Parathyroid adenoma (tissue), 2 donors: ENCODE measurements around the gene NCOR2.

Experiments
- H2AFZ ChIP-seq: fragments of 300-600 bp; sonication (generic); one replicate; pipeline ENCODE4 v1.7.0; 2017; ENCODE audit warnings: antibody characterized with exemption, mild to moderate bottlenecking
- H3K27ac ChIP-seq: fragments of 300-600 bp; sonication (generic); one replicate; pipeline ENCODE4 v1.7.0; 2017
- H3K27me3 ChIP-seq: fragments of 300-600 bp; sonication (generic); one replicate; pipeline ENCODE4 v1.7.0; 2017; ENCODE audit warnings: low read length; ENCODE audit not compliant: control insufficient read depth, insufficient read depth
- H3K36me3 ChIP-seq: fragments of 300-600 bp; sonication (generic); one replicate; pipeline ENCODE4 v1.7.0; 2017; ENCODE audit warnings: low read length; ENCODE audit not compliant: control insufficient read depth, insufficient read depth
- H3K4me1 ChIP-seq: fragments of 300-600 bp; sonication (generic); one replicate; pipeline ENCODE4 v1.7.0; 2017; ENCODE audit warnings: control low read depth
- H3K4me2 ChIP-seq: fragments of 300-600 bp; sonication (generic); one replicate; pipeline ENCODE4 v1.7.0; 2017; ENCODE audit warnings: low read length
- H3K4me3 ChIP-seq: fragments of 300-600 bp; sonication (generic); one replicate; pipeline ENCODE4 v1.7.0; 2017; ENCODE audit warnings: low read depth, low read length
- H3K79me2 ChIP-seq: fragments of 300-600 bp; sonication (generic); one replicate; pipeline ENCODE4 v1.7.0; 2017; ENCODE audit warnings: control low read depth
- H3K9ac ChIP-seq: fragments of 300-600 bp; sonication (generic); one replicate; pipeline ENCODE4 v1.7.0; 2017; ENCODE audit warnings: mild to moderate bottlenecking
- H3K9me3 ChIP-seq: fragments of 300-600 bp; sonication (generic); one replicate; pipeline ENCODE4 v1.7.0; 2017; ENCODE audit warnings: low read length; ENCODE audit not compliant: control insufficient read depth
- TF ChIP-seq, protein P1 (sequence below): fragments of 300-600 bp; sonication (generic); IDR thresholded peaks from one replicate; pipeline ENCODE4 v1.7.0; 2017; ENCODE audit warnings: antibody characterized with exemption, mild to moderate bottlenecking
- donor health status: primary hyperparathyroidism.

The NCOR2 gene

DNA sequence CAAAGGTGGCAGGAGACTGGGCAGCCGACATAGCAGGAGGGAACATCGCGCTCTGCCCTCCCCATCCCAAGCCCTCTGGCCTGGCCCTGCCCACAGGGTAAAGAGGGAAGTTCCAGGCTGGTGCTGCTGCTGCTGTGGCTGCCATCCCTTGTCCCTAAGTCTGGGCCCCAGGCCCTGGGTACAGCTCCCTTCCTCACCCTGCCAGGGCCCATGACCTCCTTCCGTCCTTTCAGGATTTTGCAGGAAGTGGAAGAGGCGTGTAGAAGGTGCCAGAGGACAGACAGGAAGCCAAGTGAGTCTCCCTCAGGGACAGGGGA is 14.7 kb upstream of the NCOR2 start:
- Histone ChIP-seq H3K27ac (no peak overlapping the region), H3K79me2 (no peaks in the 10 kb centered on the region), H3K9me3 (no peaks in the 10 kb centered on the region), H3K4me3 (no peak overlapping the region), H3K36me3 (no peaks in the 10 kb centered on the region), H3K4me2 (no peak overlapping the region), H3K27me3 (no peaks in the 10 kb centered on the region), H2AFZ (no peak overlapping the region), H3K4me1 (no peaks in the 10 kb centered on the region), H3K9ac (no peak overlapping the region)
- TF ChIP-seq, protein P1, sequence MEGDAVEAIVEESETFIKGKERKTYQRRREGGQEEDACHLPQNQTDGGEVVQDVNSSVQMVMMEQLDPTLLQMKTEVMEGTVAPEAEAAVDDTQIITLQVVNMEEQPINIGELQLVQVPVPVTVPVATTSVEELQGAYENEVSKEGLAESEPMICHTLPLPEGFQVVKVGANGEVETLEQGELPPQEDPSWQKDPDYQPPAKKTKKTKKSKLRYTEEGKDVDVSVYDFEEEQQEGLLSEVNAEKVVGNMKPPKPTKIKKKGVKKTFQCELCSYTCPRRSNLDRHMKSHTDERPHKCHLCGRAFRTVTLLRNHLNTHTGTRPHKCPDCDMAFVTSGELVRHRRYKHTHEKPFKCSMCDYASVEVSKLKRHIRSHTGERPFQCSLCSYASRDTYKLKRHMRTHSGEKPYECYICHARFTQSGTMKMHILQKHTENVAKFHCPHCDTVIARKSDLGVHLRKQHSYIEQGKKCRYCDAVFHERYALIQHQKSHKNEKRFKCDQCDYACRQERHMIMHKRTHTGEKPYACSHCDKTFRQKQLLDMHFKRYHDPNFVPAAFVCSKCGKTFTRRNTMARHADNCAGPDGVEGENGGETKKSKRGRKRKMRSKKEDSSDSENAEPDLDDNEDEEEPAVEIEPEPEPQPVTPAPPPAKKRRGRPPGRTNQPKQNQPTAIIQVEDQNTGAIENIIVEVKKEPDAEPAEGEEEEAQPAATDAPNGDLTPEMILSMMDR: no peak

DNA sequence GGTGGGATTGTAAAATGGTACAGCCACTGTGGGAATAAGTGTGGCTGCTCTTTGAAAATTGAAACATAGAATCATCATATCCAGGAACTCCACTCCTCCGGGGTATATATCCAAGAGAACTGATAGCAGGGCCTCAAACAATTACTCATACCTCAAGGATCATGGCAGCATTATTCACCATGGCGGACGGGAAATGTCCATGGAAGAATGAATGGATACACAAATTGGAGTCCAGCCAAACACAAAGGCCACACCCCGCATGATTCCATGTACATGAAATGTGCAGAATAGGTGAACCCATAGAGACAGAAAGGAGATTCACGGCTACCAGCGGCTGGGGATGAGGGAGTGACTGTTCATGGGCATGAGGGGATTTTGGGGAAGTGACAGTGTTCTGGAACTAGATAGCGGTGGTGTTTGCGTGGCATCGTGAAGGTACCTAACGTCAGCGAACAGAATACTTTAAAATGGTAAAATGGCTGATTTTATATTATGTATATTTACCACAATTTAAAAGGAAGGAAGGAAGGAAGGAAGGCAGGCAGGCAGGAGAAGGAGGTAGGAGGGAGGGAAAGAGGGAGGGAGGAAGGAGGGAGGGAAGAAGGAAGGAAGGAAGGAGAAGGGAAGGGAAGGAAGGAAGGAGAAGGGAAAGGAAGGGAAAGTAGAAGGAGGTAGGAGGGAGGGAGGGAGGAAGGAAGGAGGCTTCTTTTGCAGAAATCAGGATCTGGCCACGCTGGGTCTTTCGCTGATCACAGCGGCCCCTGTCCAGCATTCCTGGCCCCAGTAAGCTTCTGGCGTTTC is 14.1 kb upstream of the NCOR2 start:
- H3K4me3 ChIP-seq: no peak overlapping the region
- no peak overlapping the region for H3K4me2 ChIP-seq
- no peaks in the 10 kb centered on the region for H3K4me1 ChIP-seq
- TF ChIP-seq, protein P1: no peak
- no peak overlapping the region for H3K9ac ChIP-seq
- no peak overlapping the region for H2AFZ ChIP-seq
- no peak overlapping the region for H3K27ac ChIP-seq
- no peaks in the 10 kb centered on the region for H3K36me3 ChIP-seq
- no peaks in the 10 kb centered on the region for H3K27me3 ChIP-seq
- no peaks in the 10 kb centered on the region for H3K79me2 ChIP-seq
- no peaks in the 10 kb centered on the region for H3K9me3 ChIP-seq

DNA sequence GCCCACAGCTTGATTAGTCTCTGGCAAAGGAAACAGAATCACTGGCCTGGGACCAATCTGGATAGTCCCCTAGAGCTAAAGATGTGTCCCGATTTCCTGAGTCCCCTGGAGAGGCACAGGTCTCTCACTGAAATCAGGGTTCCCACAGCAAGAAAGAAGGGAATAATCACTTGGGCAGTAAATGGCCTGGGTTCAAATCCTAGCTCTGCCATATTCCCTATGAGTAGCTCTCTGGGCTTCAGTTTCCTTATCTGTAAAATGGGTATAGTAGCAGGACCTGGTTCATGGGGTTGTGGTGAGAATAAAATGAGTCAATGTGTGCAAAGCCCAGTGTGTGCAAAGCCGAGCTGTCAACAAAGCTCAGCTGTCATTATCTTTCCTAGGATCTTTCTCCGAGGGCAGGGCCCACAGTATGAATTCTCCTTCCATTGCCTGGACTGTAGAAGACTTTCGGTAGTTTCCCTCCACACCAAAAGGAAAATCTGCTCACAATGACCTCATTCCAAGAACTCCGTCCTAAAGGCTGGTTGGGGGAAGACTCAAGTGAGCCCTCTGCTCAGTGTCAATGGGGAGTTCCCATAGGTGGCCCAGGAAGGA is 12.6 kb upstream of the NCOR2 start:
- no peaks in the 10 kb centered on the region for H3K36me3 ChIP-seq
- TF ChIP-seq, protein P1: no peak
- no peak overlapping the region for H3K27ac ChIP-seq
- no peaks in the 10 kb centered on the region for H3K79me2 ChIP-seq
- no peak overlapping the region for H2AFZ ChIP-seq
- H3K4me3 ChIP-seq: no peak overlapping the region
- H3K4me1 ChIP-seq: no peaks in the 10 kb centered on the region
- H3K27me3 ChIP-seq: no peaks in the 10 kb centered on the region
- no peak overlapping the region for H3K9ac ChIP-seq
- H3K9me3 ChIP-seq: no peaks in the 10 kb centered on the region
- H3K4me2 ChIP-seq: no peak overlapping the region

DNA sequence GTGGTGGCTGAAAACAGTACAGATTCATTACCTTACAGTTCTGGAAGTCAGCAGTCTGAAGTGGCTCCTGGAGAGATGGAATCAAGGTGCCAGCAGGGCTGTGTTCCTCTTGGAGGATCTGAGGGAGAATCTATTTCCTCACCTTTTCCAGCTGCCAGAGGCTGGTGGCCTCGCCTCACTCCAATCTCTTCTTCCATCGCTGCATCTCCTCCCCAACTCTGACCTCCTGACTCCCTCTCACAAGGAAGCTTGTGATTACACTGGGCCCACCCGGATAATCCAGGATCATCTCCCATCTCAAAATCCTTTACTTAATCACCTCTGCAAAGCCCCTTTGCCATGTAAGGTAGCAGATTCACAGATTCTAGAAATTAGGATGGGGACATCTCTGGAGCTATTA is 11.4 kb upstream of the NCOR2 start:
- H3K9me3 ChIP-seq: no peaks in the 10 kb centered on the region
- no peaks in the 10 kb centered on the region for H3K36me3 ChIP-seq
- no peak overlapping the region for H3K4me2 ChIP-seq
- H3K27ac ChIP-seq: no peak overlapping the region
- H3K9ac ChIP-seq: no peak overlapping the region
- no peaks in the 10 kb centered on the region for H3K4me1 ChIP-seq
- H3K4me3 ChIP-seq: no peak overlapping the region
- no peak overlapping the region for H2AFZ ChIP-seq
- H3K27me3 ChIP-seq: no peaks in the 10 kb centered on the region
- no peaks in the 10 kb centered on the region for H3K79me2 ChIP-seq
- TF ChIP-seq, protein P1: no peak

DNA sequence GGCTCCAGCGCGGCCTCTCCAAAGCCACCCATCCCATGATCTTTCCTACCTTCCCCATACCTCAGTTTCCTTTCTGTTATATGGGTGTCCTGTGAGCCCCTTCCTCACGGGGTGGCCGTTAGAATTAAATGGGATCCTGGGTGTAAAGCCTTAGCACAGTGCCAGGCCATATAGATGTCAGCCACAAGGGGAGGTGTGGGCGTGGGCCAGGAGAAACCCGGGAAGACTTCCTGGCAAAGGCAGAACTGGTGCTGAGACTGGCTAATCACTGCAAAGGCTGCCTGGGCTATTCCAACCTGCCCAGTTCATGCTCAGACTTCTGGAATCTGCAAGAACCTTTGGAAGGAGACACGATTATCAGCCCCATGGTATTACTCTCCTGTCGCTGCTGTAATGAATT is 11.0 kb upstream of the NCOR2 start:
- Histone ChIP-seq H3K27me3 (no peaks in the 10 kb centered on the region), H3K4me2 (no peak overlapping the region), H3K9me3 (no peaks in the 10 kb centered on the region), H3K79me2 (no peaks in the 10 kb centered on the region), H3K9ac (no peak overlapping the region), H3K4me1 (no peaks in the 10 kb centered on the region), H3K27ac (no peak overlapping the region), H3K4me3 (no peak overlapping the region), H2AFZ (no peak overlapping the region), H3K36me3 (no peaks in the 10 kb centered on the region)
- TF ChIP-seq, protein P1: no peak
